Ramos (cell line): ENCODE measurements around the gene TAF11L12.
"Not testable (repeated sequence)": the region's sequence is repeated elsewhere in the genome, so short reads cannot be mapped to it uniquely, and the experiment has no call there.

Experiments
- in situ Hi-C: fragments of 300-500 bp; cut with MboI; formaldehyde crosslinking; loops from one replicate; pipeline ENCODE4 v1.14.3; 2022; ENCODE audit warnings: low sequenced_read_pairs; ENCODE audit not compliant: unreplicated experiment

Gene TAF11L12

DNA sequence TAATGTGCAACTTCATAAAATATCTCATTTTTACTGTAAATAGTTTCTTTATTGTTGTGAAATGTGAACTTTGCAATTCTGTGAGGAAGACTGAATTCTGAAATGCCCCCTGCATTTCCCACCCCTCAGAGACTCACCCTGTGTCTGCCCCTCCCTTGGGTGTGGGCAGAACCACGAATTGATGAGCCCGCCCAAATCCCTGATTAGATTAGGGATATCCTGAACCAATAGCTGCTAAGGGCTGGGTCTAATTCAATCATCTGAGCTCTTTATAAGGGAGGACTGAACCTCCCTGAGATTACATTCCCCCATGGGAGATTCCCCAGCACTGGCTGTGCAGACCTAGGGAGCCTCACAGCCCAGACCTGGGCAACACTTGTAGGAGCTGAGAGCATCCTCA lies at the start of gene TAF11L12:
Gene TAF11L12 (plus strand): TSS at position 301 of the 400 bp plus-strand sequence.
- in situ Hi-C loops: not testable (repeated sequence)

DNA sequence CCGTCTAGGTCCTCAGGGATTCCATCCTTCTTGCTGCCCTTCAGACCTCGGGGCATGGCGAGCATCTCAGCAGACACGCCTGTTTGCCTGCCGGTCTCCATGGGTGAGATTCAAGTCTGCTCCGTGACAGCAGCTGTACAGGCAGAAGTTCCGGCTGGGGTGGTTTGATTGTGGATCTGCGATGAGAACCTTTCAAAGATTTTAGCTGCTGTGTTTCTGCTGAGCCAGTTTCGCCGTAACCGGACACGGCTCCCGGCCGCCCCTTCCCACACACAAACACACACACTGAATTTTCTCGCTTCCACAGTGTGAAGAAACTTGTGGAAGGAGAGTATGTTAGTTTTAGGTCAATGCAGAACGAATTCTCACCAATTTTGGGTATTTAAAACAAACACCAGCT lies 24.5 kb upstream of the TAF11L12 start, which contains the start of gene TAF11L7:
Gene TAF11L7 (minus strand): TSS at position 101 of the 400 bp plus-strand sequence.
- in situ Hi-C loops: not testable (repeated sequence)

- in situ Hi-C loops: not testable (repeated sequence)
These were observed 19.3 kb upstream of the TAF11L12 start, which contains the start of gene TAF11L8 for GRCh38 chr5:17590860-17591259. TSS of gene TAF11L8 (minus strand) at chr5:17590960.

- in situ Hi-C loops: not testable (repeated sequence)
These were observed 15.9 kb upstream of the TAF11L12 start, which contains the start of gene TAF11L9 for GRCh38 chr5:17594255-17594654. TSS of gene TAF11L9 (minus strand) at chr5:17594394.

DNA sequence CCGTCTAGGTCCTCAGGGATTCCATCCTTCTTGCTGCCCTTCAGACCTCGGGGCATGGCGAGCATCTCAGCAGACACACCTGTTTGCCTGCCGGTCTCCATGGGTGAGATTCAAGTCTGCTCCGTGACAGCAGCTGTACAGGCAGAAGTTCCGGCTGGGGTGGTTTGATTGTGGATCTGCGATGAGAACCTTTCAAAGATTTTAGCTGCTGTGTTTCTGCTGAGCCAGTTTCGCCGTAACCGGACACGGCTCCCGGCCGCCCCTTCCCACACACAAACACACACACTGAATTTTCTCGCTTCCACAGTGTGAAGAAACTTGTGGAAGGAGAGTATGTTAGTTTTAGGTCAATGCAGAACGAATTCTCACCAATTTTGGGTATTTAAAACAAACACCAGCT lies 12.5 kb upstream of the TAF11L12 start, which contains the start of gene TAF11L10:
Gene TAF11L10 (minus strand): TSS at position 101 of the 400 bp plus-strand sequence.
- in situ Hi-C loops: not testable (repeated sequence)

GRCh38 chr5:17603880-17604279 lies 6.3 kb upstream of the TAF11L12 start, which contains the start of gene TAF11L11:
TSS of gene TAF11L11 (plus strand) at chr5:17604183.
- in situ Hi-C loops: not testable (repeated sequence)

DNA sequence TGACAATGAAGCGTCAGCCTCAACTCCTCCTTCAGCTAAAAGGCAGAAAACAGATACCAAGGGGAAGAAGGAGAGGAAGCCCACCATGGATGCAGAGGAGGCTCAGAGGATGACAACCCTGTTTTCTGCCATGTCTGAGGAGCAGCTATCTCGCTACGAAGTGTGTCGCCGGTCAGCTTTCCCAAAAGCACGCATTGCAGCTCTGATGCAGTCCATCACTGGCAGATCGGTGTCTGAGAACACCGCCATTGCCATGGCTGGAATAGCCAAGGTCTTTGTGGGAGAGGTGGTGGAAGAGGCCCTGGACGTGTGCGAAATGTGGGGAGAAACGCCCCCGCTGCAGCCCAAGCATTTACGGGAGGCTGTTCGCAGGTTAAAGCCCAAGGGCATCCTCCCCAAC lies 5.2 kb upstream of the TAF11L12 start:
- in situ Hi-C loops: no loop called here

- in situ Hi-C loops: not testable (repeated sequence)
These were observed 2.7 kb upstream of the TAF11L12 start for GRCh38 chr5:17607461-17607860.

- in situ Hi-C loops: no loop called here
These were observed 4.8 kb downstream of the TAF11L12 start for GRCh38 chr5:17614872-17615605.

DNA sequence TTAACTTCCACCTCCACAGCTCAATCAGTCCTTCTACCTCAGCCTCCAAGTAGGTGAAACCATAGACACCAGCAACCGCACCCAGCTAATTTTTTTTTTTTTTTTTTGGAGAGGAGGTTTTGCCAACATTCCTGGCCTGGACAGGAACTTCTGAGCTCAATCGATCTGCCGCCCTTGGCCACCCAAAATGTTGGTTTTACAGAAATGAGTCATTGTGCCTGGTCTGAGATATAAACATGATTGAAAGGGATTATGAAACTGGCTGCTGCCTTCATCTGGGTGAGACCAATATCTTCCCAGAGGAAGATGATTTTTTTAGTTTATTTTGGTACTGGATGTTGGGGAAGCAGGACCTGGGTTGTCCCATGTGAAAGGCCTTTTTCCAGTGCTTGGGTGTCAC lies 9.2 kb downstream of the TAF11L12 start:
- in situ Hi-C loops: no loop called here

- in situ Hi-C loops: no loop called here
These were observed 10.4 kb downstream of the TAF11L12 start for GRCh38 chr5:17620627-17621026.

DNA sequence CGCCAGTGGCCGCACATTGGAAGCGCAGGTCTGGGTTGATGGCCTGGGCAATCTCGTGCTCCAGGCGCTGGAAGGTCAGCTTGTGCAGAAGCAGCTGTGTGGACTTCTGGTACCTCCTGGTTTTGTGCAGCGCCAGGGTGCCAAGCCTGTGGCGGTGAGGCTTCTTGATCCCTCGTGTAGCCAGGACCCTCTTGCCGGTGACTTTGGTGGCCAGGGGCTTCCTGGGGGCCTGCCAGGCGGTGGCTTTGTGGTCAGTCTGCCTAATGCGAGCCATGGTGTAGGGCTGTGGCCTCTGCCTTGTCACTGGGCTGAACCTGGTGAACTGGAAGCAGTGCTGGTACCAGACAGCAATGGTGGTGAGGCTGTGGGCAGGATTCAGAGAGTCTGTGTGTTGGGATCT lies 15.5 kb downstream of the TAF11L12 start:
- in situ Hi-C loops: no loop called here

DNA sequence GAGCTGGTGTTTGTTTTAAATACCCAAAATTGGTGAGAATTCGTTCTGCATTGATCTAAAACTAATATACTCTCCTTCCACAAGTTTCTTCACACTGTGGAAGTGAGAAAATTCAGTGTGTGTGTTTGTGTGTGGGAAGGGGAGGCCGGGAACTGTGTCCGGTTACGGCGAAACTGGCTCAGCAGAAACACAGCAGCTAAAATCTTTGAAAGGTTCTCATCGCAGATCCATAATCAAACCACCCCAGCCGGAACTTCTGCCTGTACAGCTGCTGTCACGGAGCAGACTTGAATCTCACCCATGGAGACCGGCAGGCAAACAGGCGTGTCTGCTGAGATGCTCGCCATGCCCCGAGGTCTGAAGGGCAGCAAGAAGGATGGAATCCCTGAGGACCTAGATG lies 21.6 kb downstream of the TAF11L12 start, which contains the start of gene TAF11L13:
Gene TAF11L13 (plus strand): TSS at position 301 of the 400 bp plus-strand sequence.
- in situ Hi-C loops: not testable (repeated sequence)

DNA sequence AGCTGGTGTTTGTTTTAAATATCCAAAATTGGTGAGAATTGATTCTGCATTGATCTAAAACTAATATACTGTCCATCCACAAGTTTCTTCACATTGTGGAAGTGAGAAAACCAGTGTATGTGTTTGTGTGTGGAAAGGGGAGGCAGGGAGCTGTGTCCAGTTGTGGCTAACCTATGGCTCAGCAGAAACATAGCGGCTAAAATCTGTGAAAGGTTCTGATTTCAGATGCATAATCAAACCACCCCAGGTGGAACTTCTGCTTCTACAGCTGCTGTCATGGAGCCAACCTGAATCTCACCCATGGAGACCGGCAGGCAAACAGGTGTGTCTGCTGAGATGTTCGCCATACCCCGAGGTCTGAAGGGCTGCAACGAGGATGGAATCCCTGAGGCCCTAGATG lies 24.0 kb downstream of the TAF11L12 start, which contains the start of gene TAF11L14:
Gene TAF11L14 (plus strand): TSS at position 301 of the 400 bp plus-strand sequence.
- in situ Hi-C loops: no loop called here

GRCh38 chr5:17649232-17649631 lies 39.0 kb downstream of the TAF11L12 start:
- in situ Hi-C loops: not testable (repeated sequence)

DNA sequence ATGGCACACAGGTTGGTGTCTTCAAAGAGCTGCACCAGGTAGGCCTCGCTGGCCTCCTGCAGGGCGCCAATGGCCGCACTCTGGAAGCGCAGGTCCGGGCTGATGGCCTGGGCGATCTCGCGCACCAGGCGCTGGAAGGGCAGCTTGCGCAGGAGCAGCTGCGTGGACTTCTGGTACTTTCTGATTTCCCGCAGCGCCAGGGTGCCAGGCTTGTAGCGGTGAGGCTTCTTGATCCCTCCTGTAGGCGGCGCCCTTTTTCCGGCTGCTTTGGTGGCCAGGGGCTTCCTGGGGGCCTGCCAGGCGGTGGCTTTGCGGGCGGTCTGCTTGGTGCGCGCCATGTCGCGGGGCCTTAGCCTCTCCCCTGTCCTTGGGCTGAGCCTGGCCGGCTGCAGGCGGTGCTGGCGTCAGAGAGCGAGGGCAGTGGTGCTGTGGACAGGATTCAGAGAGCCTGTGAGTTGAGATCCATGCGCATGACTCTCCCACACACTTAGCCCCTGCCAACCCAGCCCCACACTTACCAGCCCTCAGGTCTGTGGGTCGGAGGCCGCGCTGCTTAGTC lies 45.1 kb downstream of the TAF11L12 start:
- in situ Hi-C loops: not testable (repeated sequence)

- in situ Hi-C loops: no loop called here
These were observed 45.7 kb downstream of the TAF11L12 start for GRCh38 chr5:17655921-17656320.
